Measurements from ENCODE around the gene TMEM201.
A peak's percentile ranks its signal among the peaks of the same experiment; 100 is the strongest.

The TMEM201 gene

GRCh38 chr1:9592510-9593075 is 3.9 kb downstream of the TMEM201 start:
- no peaks in the 10 kb centered on the region for H3K9me3 Mint-ChIP-seq
- peaks cover 44% of the 10 kb centered on the region for H3K4me1 Mint-ChIP-seq
- peak overlapping the region; percentile 56 for H3K27ac Mint-ChIP-seq
- ATAC-seq: no peak
- peaks cover 9% of the 10 kb centered on the region for H3K36me3 Mint-ChIP-seq
- no peak overlapping the region for H3K4me3 Mint-ChIP-seq
- no peak for DNase-seq (ENCODE audit: low spot score in 2 of 2)

- DNase-seq (ENCODE audit: low spot score in 2 of 2): no peak
- no peak for ATAC-seq
- H3K27ac Mint-ChIP-seq: peak overlapping the region; percentile 56
- H3K4me1 Mint-ChIP-seq: peaks cover 40% of the 10 kb centered on the region
- H3K9me3 Mint-ChIP-seq: no peaks in the 10 kb centered on the region
- H3K4me3 Mint-ChIP-seq: no peak overlapping the region
- peaks cover 14% of the 10 kb centered on the region for H3K36me3 Mint-ChIP-seq
These were observed 4.4 kb downstream of the TMEM201 start for GRCh38 chr1:9593147-9593491.

GRCh38 chr1:9593492-9594465 is 5.1 kb downstream of the TMEM201 start:
- peak overlapping the region; percentile 56 for H3K27ac Mint-ChIP-seq

GRCh38 chr1:9594471-9595155 is 5.9 kb downstream of the TMEM201 start:
- H3K4me3 Mint-ChIP-seq: no peak overlapping the region
- peaks cover 29% of the 10 kb centered on the region for H3K36me3 Mint-ChIP-seq
- ATAC-seq (no peak), DNase-seq (ENCODE audit: low spot score in 2 of 2) (no peak)
- H3K9me3 Mint-ChIP-seq: no peaks in the 10 kb centered on the region
- H3K4me1 Mint-ChIP-seq: peaks cover 35% of the 10 kb centered on the region
- H3K27ac Mint-ChIP-seq: no peak overlapping the region

More at GRCh38 chr1:9593492-9594465, 5.1 kb downstream of the TMEM201 start:
- ATAC-seq (no peak), DNase-seq (ENCODE audit: low spot score in 2 of 2) (no peak)
- Mint-ChIP-seq H3K36me3 (peaks cover 21% of the 10 kb centered on the region), H3K4me3 (no peak overlapping the region), H3K9me3 (no peaks in the 10 kb centered on the region), H3K4me1 (peaks cover 38% of the 10 kb centered on the region)

GRCh38 chr1:9595156-9595967 is 6.7 kb downstream of the TMEM201 start:
- Mint-ChIP-seq H3K27ac (no peak overlapping the region), H3K4me1 (peaks cover 28% of the 10 kb centered on the region), H3K4me3 (no peak overlapping the region), H3K36me3 (peaks cover 36% of the 10 kb centered on the region), H3K9me3 (no peaks in the 10 kb centered on the region)
- no peak for ATAC-seq
- no peak for DNase-seq (ENCODE audit: low spot score in 2 of 2)

GRCh38 chr1:9595968-9596340 is 7.2 kb downstream of the TMEM201 start:
- peaks cover 37% of the 10 kb centered on the region for H3K36me3 Mint-ChIP-seq
- H3K27ac Mint-ChIP-seq: peak overlapping the region; percentile 26
- H3K9me3 Mint-ChIP-seq: no peaks in the 10 kb centered on the region
- DNase-seq (ENCODE audit: low spot score in 2 of 2) (no peak), ATAC-seq (no peak)
- H3K4me3 Mint-ChIP-seq: no peak overlapping the region
- H3K4me1 Mint-ChIP-seq: peaks cover 22% of the 10 kb centered on the region

- ATAC-seq (no peak), DNase-seq (ENCODE audit: low spot score in 2 of 2) (no peak)
- no peak overlapping the region for H3K4me3 Mint-ChIP-seq
- H3K4me1 Mint-ChIP-seq: peaks cover 16% of the 10 kb centered on the region
- H3K9me3 Mint-ChIP-seq: no peaks in the 10 kb centered on the region
- H3K27ac Mint-ChIP-seq: peak overlapping the region; percentile 26
- peaks cover 37% of the 10 kb centered on the region for H3K36me3 Mint-ChIP-seq
These were observed 7.9 kb downstream of the TMEM201 start for GRCh38 chr1:9596415-9597123.

- no peak for ATAC-seq
- H3K4me3 Mint-ChIP-seq: no peak overlapping the region
- H3K9me3 Mint-ChIP-seq: no peaks in the 10 kb centered on the region
- DNase-seq (ENCODE audit: low spot score in 2 of 2): no peak
- H3K36me3 Mint-ChIP-seq: peaks cover 37% of the 10 kb centered on the region
- peak overlapping the region; percentile 68 for H3K27ac Mint-ChIP-seq
- peaks cover 11% of the 10 kb centered on the region for H3K4me1 Mint-ChIP-seq
These were observed 8.9 kb downstream of the TMEM201 start for GRCh38 chr1:9597361-9598315.

GRCh38 chr1:9598316-9598700 is 9.6 kb downstream of the TMEM201 start:
- Mint-ChIP-seq H3K4me1 (peaks cover 4% of the 10 kb centered on the region), H3K27ac (no peak overlapping the region), H3K9me3 (no peaks in the 10 kb centered on the region), H3K4me3 (no peak overlapping the region), H3K36me3 (peaks cover 37% of the 10 kb centered on the region)
- ATAC-seq: no peak
- DNase-seq (ENCODE audit: low spot score in 2 of 2): no peak

GRCh38 chr1:9599741-9600140 is 11.0 kb downstream of the TMEM201 start:
- H3K9me3 Mint-ChIP-seq: no peaks in the 10 kb centered on the region
- DNase-seq (ENCODE audit: low spot score in 2 of 2): no peak
- H3K36me3 Mint-ChIP-seq: peaks cover 37% of the 10 kb centered on the region
- ATAC-seq: no peak
- no peak overlapping the region for H3K4me3 Mint-ChIP-seq
- H3K27ac Mint-ChIP-seq: no peak overlapping the region
- H3K4me1 Mint-ChIP-seq: no peaks in the 10 kb centered on the region

GRCh38 chr1:9600861-9601834 is 12.4 kb downstream of the TMEM201 start:
- Mint-ChIP-seq H3K9me3 (no peaks in the 10 kb centered on the region), H3K4me3 (no peak overlapping the region), H3K4me1 (no peaks in the 10 kb centered on the region), H3K36me3 (peaks cover 37% of the 10 kb centered on the region), H3K27ac (no peak overlapping the region)
- ATAC-seq (peak; percentile 20), DNase-seq (ENCODE audit: low spot score in 2 of 2) (no peak)

GRCh38 chr1:9601942-9602793 is 13.5 kb downstream of the TMEM201 start:
- Mint-ChIP-seq H3K27ac (no peak overlapping the region), H3K36me3 (peaks cover 32% of the 10 kb centered on the region), H3K4me1 (no peaks in the 10 kb centered on the region), H3K4me3 (no peak overlapping the region), H3K9me3 (no peaks in the 10 kb centered on the region)
- DNase-seq (ENCODE audit: low spot score in 2 of 2): no peak
- ATAC-seq: no peak

All from stimulated activated effector memory CD8-positive, alpha-beta T cell treated with anti-CD3 and anti-CD28 coated beads, Interleukin-12 subunit alpha, Interleukin-12 subunit beta, amount 100 ng/mL, for 72 hours (primary cell).